Adrenal gland (tissue), 12 donors: ENCODE measurements around the gene AGBL4. TPM values are rescaled to one million over a fixed set of nuclear protein-coding genes. Genes with fewer than 3 reads are reported as not detected.
A peak's percentile ranks its signal among the peaks of the same experiment; 100 is the strongest.

ENCODE experiments used
- DNase-seq, 7 donors: peaks; one replicate each; pipeline ENCODE4 v3.0.0-alpha.2; 2019 to 2020
- H3K27ac ChIP-seq, 5 donors: fragments of 200-600 bp; sonication (generic) in 4 of 5; 1 replicate in 3 of 5; 2 replicates in 2 of 5; pipeline versions ENCODE4 v1.5.1 to v1.8.0; 2016 to 2020; ENCODE audit warnings: mild to moderate bottlenecking in 1 of 5
- H3K27me3 ChIP-seq: fragments of 200-600 bp; 2 replicates; pipeline ENCODE4 v1.8.0; 2021
- H3K36me3 ChIP-seq, 2 donors: fragments of 200-600 bp; replicated peaks in 1 of 2; 1 replicate in 1 of 2; 2 replicates in 1 of 2; pipeline versions ENCODE4 v1.5.1 to v1.8.0; 2018 to 2022
- H3K4me1 ChIP-seq, 2 donors: fragments of 200-600 bp; replicated peaks in 1 of 2; 1 replicate in 1 of 2; 2 replicates in 1 of 2; pipeline versions ENCODE4 v1.5.1 to v1.8.0; 2018 to 2021
- H3K4me3 ChIP-seq, 4 donors: fragments of 200-600 bp; sonication (generic) in 3 of 4; one replicate each; pipeline ENCODE4 v1.5.1; 2016 to 2018
- H3K9me3 ChIP-seq, 3 donors: fragments of 200-600 bp; sonication (generic) in 1 of 3; replicated peaks in 1 of 3; 1 replicate in 2 of 3; 2 replicates in 1 of 3; pipeline versions ENCODE4 v1.5.1 to v1.8.0; 2016 to 2021
- POLR2A ChIP-seq, 2 donors: fragments of 450-650 bp; IDR thresholded peaks; one replicate each; pipeline ENCODE4 v1.6.1; 2017; ENCODE audit warnings: antibody characterized with exemption in 2 of 2, mild to moderate bottlenecking in 2 of 2, moderate library complexity in 1 of 2
- WGBS, 4 donors: extraction: QIAGEN DNeasy Blood & Tissue Kit in 2 of 4; methylation state at CpG; one replicate each; pipeline versions ENCODE4 v1.1.5 to v1.1.7; 2013 to 2017; 5-methylcytosine and 5-hydroxymethylcytosine counted together
- intact Hi-C, 2 donors: fragments of 100-400 bp; cut with DNase I; formaldehyde crosslinking; loops; one replicate each; pipeline versions ENCODE4 v1.14.1 to v1.15.0; 2022 to 2023
- polyA plus RNA-seq, 3 donors: library from polyadenylated mRNA; stranded (reverse); fragments of 200-250 nt in 2 of 3; fragments of 350-450 nt in 1 of 3; fragmentation: Illumina TruSeq in 1 of 3; extraction: RNeasy Lipid Tissue Mini Kit (QIAGEN cat#74804) in 1 of 3; gene quantifications; one replicate each; pipeline ENCODE4 v1.2.3, GENCODE V29; 2013 to 2014
- total RNA-seq, 9 donors: library from RNA; depleted of rRNA in 4 of 9; stranded (reverse); fragments of >200 nt in 4 of 9; fragments of 120-200 nt in 1 of 9; fragmentation: NEBNext Ultra II Directional in 1 of 9; extraction: Animal tissue kit (Norgen Biotek cat#: 25700) in 1 of 9; gene quantifications; one replicate each; pipeline versions ENCODE4 v1.1.0 to v1.2.4, GENCODE V29; 2013 to 2023
- TF ChIP-seq, protein P1 (sequence below), 6 experiments: fragments of 450-650 bp in 4 of 6; fragments of 200-600 bp in 2 of 6; sonication (generic) in 1 of 6; IDR thresholded peaks; 1 replicate in 5 of 6; 2 replicates in 1 of 6; pipeline versions ENCODE4 v1.5.1 to v1.8.0; 2016 to 2021; ENCODE audit warnings: antibody characterized with exemption in 6 of 6, mild to moderate bottlenecking in 2 of 6, moderate library complexity in 1 of 6
- donor health status: healthy with polysubstance abuse.
- donor health status: Bipolar disorder and iron deficiency.
- donor health status: DM: yes; HTN: yes; CAD: no.
- donor health status: DM: no; HTN: no; CAD: no.
- donor health status: DM: no; HTN: no; CAD: no.
- donor health status: DM: yes; HTN: yes; CAD: no.

AGBL4 gene
- total and polyA plus RNA-seq, 12 donors, result 0.10 to 1.9 (median 0.80) TPM; not detected in 2

DNA sequence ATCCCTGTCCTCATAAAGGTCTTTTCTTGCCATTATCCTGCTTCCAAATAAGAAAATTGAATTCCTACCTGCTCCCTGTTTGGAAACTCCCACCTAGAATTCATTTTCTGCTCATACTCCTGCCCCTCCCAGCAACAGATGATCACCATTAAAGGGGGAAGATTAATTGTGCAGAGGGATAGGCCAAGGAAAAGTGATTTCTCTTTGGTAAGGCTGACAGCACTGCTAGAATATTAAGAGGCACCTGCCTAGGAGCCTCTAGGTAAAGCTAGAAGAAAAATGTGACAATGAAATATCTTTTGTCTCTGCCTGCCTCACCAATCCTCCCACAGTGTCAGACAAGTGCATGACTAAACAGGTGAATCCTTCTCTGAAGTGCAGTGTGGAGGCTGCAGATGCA, 1474.8 kb downstream of the AGBL4 start:
- DNase-seq, result no peak
- Histone ChIP-seq H3K36me3 (no peaks in the 10 kb centered on the region), H3K27ac (no peak overlapping the region), H3K9me3 (no peaks in the 10 kb centered on the region), H3K27me3 (no peaks in the 10 kb centered on the region), H3K4me1 (peaks cover 1 to 7% of the 10 kb centered on the region in 2 donors), H3K4me3 (no peak overlapping the region)
- intact Hi-C loops, result no loop called here
- no peak for TF ChIP-seq POLR2A (IDR thresholded peaks at IDR 0.05)
- TF ChIP-seq, protein P1, sequence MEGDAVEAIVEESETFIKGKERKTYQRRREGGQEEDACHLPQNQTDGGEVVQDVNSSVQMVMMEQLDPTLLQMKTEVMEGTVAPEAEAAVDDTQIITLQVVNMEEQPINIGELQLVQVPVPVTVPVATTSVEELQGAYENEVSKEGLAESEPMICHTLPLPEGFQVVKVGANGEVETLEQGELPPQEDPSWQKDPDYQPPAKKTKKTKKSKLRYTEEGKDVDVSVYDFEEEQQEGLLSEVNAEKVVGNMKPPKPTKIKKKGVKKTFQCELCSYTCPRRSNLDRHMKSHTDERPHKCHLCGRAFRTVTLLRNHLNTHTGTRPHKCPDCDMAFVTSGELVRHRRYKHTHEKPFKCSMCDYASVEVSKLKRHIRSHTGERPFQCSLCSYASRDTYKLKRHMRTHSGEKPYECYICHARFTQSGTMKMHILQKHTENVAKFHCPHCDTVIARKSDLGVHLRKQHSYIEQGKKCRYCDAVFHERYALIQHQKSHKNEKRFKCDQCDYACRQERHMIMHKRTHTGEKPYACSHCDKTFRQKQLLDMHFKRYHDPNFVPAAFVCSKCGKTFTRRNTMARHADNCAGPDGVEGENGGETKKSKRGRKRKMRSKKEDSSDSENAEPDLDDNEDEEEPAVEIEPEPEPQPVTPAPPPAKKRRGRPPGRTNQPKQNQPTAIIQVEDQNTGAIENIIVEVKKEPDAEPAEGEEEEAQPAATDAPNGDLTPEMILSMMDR (IDR thresholded peaks at IDR 0.05), result no peak

DNA sequence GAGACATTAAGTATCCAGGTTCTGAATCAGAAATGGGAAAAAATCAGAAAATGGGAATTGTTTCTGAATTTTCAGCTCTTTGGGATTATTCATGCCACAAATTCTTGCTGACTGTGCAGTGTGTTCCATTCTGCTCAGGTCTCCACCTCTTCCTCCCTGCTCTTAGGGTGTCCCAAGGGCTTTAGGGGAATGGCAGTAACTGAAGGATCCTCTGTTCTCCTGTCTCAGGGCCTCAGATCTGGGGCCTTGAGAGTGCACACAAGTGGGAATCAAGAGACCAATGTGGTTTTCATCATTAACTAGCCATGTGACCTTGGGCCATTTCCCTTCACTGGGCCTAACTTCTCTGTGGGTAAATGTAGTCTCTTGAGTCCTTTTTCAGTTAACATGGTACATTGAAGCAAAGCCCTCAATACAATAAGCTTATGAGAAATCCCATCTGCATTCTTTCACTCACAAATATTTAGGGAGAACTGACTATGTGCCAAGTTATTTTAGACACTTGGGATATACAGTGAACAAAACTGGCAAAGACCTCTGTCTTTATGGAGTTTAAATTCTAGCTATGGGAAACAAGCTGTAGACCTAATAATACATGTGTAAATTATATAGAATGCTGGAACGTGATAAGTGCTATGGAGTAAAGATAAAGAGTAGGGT, 1476.1 kb downstream of the AGBL4 start:
- 89 to 95% (median 92%) methylated on average over 1 of the region's 1 CpG for WGBS, 4 donors
- no peaks in the 10 kb centered on the region for H3K36me3 ChIP-seq
- H3K27ac ChIP-seq, result no peak overlapping the region
- H3K9me3 ChIP-seq, result no peaks in the 10 kb centered on the region
- TF ChIP-seq, protein P1 (IDR thresholded peaks at IDR 0.05), result no peak
- no peak for TF ChIP-seq POLR2A (IDR thresholded peaks at IDR 0.05)
- intact Hi-C loops, result no loop called here
- peaks cover 6 to 7% of the 10 kb centered on the region in 2 donors for H3K4me1 ChIP-seq
- DNase-seq, result no peak
- H3K4me3 ChIP-seq, result no peak overlapping the region
- no peaks in the 10 kb centered on the region for H3K27me3 ChIP-seq

DNA sequence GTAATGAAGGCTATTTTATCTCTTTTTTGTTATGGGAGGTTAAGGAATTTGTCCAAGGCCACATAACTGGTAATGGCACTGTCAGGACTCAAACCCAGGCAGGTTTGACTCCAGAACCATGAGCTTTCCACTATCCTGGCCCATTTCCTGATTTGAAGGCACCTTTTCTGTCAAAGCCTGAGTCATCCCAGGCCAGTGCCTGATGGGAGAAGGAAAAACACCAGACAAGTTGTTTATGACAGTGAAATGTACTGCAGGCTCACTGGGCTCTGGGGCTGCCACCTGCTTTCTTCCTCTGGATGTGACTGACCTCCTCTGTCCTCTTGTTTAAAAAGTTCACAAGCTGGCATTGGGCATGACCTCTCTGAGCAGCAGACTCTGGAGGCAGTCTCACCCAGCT, 1479.9 kb downstream of the AGBL4 start:
- no peaks in the 10 kb centered on the region for H3K36me3 ChIP-seq
- no peak overlapping the region for H3K4me3 ChIP-seq
- DNase-seq, result peak in 6 of 7 donors; percentile 17 to 65 (median 34)
- no peak overlapping the region for H3K27ac ChIP-seq
- H3K27me3 ChIP-seq, result no peaks in the 10 kb centered on the region
- TF ChIP-seq, protein P1 (IDR thresholded peaks at IDR 0.05), result no peak
- TF ChIP-seq POLR2A (IDR thresholded peaks at IDR 0.05), result no peak
- peaks cover 6 to 7% of the 10 kb centered on the region in 2 donors for H3K4me1 ChIP-seq
- H3K9me3 ChIP-seq, result no peaks in the 10 kb centered on the region
- intact Hi-C loops, result no loop called here

DNA sequence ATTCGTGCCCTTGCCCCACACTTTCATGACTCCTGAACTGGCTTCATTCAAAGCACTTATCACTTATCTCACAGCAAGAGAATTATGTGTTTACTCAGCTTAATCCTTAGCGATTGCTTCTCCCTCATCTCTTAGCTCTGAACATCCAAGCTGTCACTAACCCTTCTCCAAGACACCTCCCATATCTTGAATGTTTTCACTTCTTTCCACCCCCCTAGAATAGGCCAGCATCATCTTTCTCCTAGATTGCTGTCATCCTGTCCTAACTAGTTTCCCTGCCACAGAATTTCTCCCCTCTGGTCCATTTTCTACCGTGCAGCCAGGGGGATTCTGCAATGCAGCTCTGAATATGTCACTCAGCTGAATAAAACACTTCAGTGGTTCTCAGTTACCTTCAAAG, 1483.2 kb downstream of the AGBL4 start:
- 50 to 69% (median 60%) methylated on average over 3 of the region's 3 CpGs for WGBS, 4 donors

More for the DNA sequence above, 1483.2 kb downstream of the AGBL4 start:
- no peak for TF ChIP-seq POLR2A (IDR thresholded peaks at IDR 0.05)
- TF ChIP-seq, protein P1 (IDR thresholded peaks at IDR 0.05), result no peak
- H3K4me1 ChIP-seq, result peaks cover 6 to 7% of the 10 kb centered on the region in 2 donors
- H3K27ac ChIP-seq, result no peak overlapping the region
- no peak overlapping the region for H3K4me3 ChIP-seq
- intact Hi-C loops, result no loop called here
- H3K9me3 ChIP-seq, result no peaks in the 10 kb centered on the region
- DNase-seq, result no peak
- H3K27me3 ChIP-seq, result no peaks in the 10 kb centered on the region
- H3K36me3 ChIP-seq, result no peaks in the 10 kb centered on the region
